AG10803 (cell line): Measurements from ENCODE around the gene NCMAP.

Experiments used
- DNase-seq: peaks from one replicate; pipeline ENCODE4 v3.0.0; 2010; ENCODE audit warnings: low read depth
- H3K4me3 ChIP-seq: 2 replicates; pipeline ENCODE4 v1.5.1; 2011; ENCODE audit warnings: mild to moderate bottlenecking, low read length, control low read depth
- TF ChIP-seq, protein P1 (sequence below): conservative IDR thresholded peaks from 2 replicates; pipeline ENCODE4 v1.5.1; 2011; ENCODE audit warnings: mild to moderate bottlenecking, low read length, control low read depth, inconsistent platforms

Gene NCMAP

DNA sequence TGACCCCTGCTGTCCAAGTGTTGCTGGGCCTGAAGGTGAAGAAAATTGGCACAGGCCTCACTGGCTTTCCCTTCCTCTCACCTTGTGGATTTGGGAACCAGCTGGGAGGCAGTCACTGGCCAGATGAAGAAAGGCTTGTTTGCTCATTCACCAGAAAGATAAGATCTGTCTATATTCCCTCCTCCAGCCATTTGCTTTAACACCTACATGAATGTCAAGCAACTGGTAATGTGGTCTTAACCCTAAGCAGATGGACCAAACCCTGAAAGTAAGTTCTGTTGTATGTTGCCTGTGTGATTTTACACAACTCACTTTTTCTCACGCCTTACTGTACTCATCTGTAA, 76.9 kb downstream of the NCMAP start:
- TF ChIP-seq, protein P1, sequence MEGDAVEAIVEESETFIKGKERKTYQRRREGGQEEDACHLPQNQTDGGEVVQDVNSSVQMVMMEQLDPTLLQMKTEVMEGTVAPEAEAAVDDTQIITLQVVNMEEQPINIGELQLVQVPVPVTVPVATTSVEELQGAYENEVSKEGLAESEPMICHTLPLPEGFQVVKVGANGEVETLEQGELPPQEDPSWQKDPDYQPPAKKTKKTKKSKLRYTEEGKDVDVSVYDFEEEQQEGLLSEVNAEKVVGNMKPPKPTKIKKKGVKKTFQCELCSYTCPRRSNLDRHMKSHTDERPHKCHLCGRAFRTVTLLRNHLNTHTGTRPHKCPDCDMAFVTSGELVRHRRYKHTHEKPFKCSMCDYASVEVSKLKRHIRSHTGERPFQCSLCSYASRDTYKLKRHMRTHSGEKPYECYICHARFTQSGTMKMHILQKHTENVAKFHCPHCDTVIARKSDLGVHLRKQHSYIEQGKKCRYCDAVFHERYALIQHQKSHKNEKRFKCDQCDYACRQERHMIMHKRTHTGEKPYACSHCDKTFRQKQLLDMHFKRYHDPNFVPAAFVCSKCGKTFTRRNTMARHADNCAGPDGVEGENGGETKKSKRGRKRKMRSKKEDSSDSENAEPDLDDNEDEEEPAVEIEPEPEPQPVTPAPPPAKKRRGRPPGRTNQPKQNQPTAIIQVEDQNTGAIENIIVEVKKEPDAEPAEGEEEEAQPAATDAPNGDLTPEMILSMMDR, result no peak
- no peak overlapping the region for H3K4me3 ChIP-seq
- no peak for DNase-seq

DNA sequence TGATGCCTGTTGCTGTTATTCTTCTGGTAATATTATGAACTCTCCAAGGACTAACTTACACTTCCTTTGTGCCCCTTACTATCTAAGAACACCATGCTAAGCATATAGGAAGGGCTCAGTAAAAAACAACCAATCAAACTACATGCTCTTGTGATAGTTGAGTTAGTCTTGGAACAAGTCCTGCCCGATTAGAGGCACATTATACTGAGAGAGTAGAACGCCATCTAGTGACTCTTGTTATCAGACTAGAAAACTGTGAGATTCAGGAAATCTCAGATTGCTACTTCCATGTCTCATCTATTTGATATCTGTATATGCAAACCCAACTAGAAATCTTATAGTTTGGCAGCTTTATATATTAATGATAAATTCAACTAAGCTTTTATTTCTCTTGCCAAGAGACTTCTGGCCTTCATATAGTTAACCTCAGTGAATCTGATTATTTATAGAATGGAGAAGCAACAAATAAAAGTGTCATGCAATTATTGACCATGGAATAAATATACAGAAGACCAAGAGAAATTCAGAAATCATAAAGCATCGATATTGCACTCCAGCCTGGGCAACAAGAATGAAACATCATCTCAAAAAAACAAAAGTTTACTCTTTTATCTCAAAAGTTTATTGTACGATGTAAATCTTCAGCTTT, 79.4 kb downstream of the NCMAP start:
- TF ChIP-seq, protein P1, result peak; percentile 86
- DNase-seq, result peak; percentile 77
- no peak overlapping the region for H3K4me3 ChIP-seq

DNA sequence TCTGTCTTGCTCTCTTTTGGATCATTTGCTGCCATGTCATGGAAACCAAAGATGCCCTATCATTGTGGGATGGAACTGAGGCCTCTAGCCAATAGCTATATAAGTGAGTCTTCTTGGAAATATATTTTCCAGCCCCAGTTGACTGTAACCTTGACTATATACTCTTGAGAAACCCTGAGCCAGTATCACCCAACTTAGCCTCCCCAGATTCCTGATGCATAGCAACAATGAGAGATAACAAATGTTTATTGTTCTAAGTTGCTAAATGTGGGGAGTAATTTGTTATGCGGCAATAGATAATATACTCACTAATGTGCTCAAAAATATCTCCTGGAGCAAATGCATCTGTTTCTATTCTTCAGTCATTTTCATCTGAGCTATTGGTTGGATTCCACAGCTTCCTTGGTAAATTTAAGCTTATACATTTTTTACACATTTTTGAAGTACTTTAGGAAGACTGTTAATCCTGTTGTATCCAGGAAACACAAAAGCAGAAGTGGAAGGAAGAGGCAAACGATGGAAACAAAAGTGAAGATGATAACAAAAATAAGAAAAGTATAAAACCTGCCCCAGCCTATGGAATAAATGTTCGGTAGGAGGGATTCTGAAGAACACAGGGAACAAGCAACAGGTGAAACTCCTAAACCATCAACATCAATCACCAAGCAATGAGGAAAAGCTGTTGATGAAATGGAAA, 80.9 kb downstream of the NCMAP start:
- no peak for DNase-seq
- no peak overlapping the region for H3K4me3 ChIP-seq
- TF ChIP-seq, protein P1, result no peak

DNA sequence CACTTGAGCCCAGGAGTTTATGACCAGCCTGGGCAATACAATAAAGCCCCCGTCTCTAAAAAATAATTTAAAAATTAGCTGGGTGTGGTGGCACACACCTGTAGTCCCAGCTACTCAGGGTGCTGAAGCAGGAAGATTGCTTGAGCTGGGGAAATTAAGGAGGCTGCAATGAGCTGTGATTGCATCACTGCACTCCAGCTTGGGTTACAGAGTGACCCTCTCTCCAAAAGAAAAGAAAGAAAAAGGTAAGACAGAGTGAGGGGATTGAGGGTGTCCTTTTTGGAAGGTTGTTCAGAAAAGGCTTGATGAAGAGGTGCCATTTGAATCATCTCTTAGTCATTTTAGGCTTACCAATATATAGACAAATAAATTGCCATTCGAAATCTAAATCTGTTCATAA, 83.2 kb downstream of the NCMAP start:
- TF ChIP-seq, protein P1, result no peak
- no peak for DNase-seq
- no peak overlapping the region for H3K4me3 ChIP-seq

DNA sequence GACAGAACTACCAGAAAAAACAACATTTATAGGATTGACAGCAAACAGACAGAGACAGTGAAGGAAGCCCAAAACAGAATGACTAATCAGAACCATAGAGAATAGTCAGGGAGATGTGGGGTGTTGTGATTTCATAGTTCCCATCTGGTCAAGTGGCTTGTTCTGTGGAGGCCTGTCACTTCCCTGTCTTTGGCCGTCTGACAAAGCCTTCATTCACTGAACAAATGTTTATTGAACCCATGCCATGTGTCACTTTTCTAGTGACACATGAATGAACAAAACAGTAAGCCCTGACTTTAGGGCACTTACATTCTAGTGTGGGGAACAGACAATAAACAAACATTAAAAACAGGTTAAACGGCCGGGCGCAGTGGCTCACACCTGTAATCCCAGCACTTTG, 84.0 kb downstream of the NCMAP start:
- H3K4me3 ChIP-seq, result no peak overlapping the region
- DNase-seq, result no peak
- TF ChIP-seq, protein P1, result no peak

DNA sequence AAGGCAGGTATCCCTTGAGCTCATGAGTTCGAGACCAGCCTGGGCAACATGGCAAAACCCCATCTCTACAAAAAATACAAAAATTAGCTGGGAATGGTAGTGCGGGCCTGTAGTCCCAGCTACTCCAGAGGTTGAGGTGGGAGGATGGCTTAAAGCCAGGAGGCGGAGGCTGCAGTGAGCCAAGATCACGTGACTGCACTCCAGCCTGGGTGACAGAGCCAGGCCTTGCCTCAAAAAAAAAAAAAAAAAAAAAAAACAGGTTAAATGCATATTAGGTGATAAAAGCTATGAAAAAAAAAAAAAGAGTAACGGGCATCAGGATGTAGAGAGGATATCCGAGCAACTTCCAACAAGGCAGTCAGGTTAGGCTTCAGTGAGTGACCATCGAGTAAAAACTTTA, 84.4 kb downstream of the NCMAP start:
- no peak for DNase-seq
- no peak overlapping the region for H3K4me3 ChIP-seq

More for the DNA sequence above, 84.4 kb downstream of the NCMAP start:
- TF ChIP-seq, protein P1, result no peak
